Measurements from ENCODE around the gene SOX5.
"Not testable (repeated sequence)": the region's sequence is repeated elsewhere in the genome, so short reads cannot be mapped to it uniquely, and the experiment has no call there.

The SOX5 gene

DNA sequence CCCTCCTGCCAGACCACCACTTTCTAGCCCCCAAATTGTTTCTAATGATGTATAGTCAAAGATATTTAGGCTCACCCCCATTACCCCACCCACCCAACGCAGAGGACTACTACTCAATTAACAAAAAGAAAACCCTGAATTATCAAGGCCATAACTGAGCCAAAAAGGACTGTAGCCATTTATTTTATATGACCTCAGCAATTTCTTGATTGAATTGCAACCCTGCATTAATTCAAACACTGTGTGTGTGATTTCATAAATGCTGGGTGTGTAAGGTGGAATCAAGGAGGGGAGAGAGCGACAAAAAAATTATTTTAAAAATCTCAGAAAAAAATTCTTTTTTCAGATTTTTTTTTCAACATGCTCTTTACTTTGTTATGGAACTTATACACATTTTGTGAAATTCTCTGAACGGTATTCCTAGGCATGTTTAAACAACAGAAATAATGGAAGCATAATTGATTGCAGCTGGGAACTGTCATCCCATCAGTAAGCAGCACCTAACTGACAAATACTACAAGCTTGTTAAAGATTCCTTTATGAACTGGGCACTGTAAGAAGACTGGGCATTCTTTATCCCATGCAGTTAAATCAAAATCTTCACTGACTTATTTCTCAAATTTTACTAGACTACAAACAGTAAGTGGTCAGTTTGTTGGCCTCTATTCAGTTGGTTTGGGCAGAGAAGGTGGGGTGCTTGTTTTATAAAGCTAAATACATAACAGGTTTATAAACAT, 179.1 kb downstream of the SOX5 start:
- FAIRE-seq, result no peak
- no peak for DNase-seq (ENCODE audit: extremely low spot score, insufficient read length, low read depth)

DNA sequence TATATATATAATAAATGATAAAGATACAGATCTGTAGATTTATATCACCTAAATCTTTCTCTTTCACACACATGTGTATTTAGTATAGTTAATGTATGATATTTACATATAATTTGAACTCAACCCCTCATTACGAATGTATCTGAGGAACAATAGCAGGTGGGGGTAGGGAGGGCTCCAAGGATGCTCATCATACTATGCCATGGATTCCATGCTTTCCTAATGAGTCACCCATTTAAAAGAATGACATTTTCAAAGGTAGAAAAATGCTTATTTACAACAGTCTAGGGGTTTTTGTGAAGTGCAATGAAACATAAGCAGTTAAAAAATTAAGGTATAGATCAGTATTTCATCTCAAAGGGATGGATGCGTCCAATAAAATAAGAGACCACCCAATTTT, 181.6 kb downstream of the SOX5 start:
- DNase-seq (ENCODE audit: extremely low spot score, insufficient read length, low read depth), result no peak
- FAIRE-seq, result no peak

DNA sequence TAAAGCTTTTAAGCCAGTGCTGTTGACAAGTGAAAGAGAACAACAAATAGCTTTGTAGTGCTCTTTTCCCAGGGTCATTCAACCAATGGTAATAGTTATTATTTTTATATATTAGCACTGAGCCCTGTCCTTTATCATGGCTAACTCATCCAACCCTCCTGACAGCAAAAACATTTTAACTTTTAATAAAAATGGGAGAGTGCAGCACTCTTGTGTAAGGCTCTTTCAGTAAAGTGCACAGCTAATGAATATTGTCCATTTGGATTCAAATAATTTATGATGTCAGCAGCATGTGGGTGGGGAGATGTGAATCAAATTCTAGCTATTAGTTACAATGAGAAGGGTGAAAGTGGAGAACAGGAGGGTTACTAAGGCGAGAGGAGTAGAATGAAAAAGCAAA, 185.7 kb downstream of the SOX5 start:
- FAIRE-seq, result no peak

DNA sequence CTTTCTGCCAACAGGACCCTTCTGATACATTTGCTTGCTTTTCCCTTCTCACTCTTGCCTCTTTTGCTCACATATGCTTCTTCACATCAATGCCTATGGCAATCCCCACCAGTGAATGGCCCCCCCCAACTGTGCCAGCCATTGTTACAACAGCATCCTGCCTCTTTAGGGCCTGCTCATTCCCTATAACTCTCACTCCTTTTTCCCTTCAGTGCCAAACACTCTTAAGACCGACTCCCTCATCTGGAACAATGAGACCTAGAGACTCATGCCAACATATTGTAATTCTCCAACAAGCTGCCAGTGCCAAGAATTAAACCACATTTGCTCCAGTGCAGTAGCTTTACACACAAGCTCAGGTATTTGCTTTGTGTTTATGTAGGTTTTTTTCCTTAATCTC, 189.0 kb downstream of the SOX5 start:
- DNase-seq (ENCODE audit: extremely low spot score, insufficient read length, low read depth) (no peak), FAIRE-seq (no peak)

More for the DNA sequence above, 185.7 kb downstream of the SOX5 start:
- no peak for DNase-seq (ENCODE audit: extremely low spot score, insufficient read length, low read depth)

DNA sequence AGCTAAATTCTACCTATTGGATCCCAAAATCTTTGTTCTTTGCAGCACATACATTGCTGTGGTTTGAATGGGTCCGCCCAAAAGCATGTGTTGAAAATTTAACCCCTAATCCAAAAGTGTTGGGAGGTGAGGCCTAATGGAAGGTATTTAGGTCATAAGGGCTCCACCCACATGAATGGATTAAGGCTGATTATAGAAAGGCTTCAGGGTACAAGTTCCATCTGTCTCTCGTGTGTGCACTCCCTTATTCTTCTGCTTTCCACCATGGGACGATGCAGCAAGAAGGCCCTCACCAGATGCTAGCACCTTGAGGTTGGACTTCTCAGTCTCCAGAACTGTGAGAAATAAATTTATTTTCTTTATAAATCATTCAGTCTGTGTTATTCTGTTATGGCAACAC, 190.9 kb downstream of the SOX5 start:
- FAIRE-seq, result no peak
- no peak for DNase-seq (ENCODE audit: extremely low spot score, insufficient read length, low read depth)

DNA sequence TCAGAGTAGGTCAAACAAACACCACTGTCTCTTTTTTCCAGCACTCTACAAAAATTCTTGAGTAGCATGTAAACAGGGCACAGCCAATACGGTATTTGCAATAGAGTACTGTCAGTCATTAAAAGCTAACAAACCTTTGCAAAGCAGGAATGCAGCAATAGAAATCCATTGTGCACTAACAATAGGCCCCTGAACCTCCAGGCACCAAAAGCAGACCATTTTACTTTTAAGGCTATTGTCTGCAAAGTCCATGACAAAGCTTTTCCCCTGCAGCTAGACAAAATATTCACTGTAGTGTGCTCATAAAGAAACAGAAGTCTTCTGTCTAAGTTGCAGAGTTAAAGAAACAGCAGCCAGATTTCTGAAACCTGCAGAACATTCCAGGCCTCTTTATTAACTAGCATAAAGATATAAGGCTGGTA, 191.9 kb downstream of the SOX5 start:
- FAIRE-seq (no peak), DNase-seq (ENCODE audit: extremely low spot score, insufficient read length, low read depth) (no peak)

DNA sequence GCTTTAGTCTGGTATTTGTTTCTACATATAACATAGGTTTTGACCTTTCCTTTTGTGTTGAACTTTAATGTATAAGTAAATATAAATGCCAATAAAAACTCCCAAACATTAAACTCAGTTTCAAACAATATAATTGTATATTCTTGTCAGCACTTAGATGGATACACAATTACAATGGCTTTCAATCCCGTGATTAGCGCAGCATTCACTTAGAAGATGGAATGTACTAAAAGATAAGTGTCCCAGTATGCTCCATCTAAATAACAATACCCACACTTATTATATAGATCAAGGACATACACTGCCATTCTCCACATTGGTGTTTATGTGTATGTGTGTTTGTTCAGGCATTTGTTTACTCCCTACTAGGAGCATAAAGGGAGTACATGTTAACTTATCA, 193.1 kb downstream of the SOX5 start:
- no peak for DNase-seq (ENCODE audit: extremely low spot score, insufficient read length, low read depth)
- no peak for FAIRE-seq

DNA sequence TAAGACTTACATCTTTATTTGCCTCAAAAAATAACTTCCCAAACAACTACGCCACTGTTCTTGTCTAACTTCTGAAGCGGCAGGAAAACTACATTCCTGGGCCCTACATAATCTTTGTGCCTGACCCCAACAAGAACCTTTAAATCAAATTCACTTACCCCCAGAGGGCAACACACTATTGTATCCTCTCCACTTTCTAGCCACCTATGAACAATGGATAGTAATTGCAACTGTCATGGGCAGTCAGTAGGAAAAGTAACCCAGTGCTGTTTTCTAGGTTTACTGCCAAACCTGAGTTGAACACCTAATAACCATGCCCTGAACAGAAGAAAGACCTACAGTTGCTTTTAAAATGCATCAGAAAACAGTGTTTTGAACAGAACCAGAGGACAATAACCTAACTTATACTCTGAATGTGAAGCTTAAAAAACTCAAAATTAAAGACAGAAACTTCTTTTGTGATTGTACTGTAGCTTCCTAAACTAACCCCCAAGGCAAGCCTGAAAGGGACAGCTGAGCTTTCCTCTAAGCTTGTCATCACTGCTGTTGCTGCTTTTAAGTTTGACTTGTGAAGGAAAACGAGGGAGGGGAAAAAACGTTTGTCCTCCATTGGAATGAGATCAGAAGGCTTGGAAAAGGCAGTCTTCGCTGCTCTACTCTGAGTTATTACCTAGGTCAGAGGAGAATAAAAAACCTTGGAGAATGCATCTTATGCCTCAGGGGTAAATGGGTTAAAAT, 195.7 kb downstream of the SOX5 start:
- no peak for DNase-seq (ENCODE audit: extremely low spot score, insufficient read length, low read depth)

DNA sequence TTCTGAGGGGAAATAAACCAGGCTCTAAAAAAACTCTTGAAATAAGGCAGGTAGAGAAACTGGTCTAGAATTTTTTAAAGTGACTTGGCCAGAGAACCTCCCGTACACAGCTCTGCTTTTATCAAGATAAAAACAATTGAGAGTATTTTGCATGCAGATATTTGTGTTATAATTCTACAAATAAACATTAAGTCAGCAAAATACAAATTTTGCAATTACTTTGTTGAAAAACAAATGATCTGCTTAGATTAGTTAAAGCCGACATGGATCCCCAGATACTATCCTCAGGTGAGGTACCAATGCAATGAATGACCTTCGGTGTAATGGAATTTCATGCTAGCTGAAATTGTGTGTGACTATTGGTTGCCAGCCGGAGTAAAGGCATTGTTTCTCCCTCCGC, 197.2 kb downstream of the SOX5 start:
- DNase-seq (ENCODE audit: extremely low spot score, insufficient read length, low read depth) (no peak), FAIRE-seq (no peak)

More for the DNA sequence above, 195.7 kb downstream of the SOX5 start:
- no peak for FAIRE-seq

DNA sequence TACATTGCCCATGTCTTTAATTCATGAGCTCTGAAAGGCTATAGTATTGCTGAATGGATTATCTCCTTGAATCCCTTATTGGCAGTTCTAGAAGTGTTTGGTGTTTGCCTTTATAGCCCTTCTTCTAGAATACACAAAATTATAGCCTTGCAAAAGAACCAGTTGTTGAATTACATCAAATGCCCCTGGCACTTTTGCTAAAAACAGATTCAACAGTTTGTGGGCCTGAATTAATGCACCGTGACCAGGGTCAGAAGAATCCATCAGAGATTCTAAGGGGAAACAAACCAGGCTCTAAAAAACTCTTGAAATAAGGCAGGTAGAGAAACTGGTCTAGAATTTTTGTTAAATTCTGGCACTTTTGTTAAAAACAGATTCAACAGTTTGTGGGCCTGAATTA, 197.8 kb downstream of the SOX5 start:
- DNase-seq (ENCODE audit: extremely low spot score, insufficient read length, low read depth) (no peak), FAIRE-seq (no peak)

DNA sequence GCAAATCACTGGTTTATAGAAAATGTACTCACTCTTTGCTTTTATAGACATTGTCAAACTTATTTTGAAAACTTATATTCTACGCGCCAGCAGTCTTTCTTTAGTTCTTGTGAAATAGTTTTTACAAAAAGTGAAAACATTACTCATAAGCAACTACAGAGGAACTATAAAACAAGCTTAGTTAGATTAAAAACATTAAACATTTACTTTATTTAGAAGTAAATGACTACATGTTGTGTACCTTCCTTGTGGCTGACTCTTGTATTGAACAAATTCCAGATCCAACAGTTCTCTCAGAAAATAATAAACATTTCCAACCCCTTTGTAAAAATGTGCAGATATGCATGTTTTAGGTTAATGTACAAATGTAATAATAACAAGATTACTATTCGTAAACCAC, 198.5 kb downstream of the SOX5 start:
- FAIRE-seq, result no peak
- DNase-seq (ENCODE audit: extremely low spot score, insufficient read length, low read depth), result no peak

DNA sequence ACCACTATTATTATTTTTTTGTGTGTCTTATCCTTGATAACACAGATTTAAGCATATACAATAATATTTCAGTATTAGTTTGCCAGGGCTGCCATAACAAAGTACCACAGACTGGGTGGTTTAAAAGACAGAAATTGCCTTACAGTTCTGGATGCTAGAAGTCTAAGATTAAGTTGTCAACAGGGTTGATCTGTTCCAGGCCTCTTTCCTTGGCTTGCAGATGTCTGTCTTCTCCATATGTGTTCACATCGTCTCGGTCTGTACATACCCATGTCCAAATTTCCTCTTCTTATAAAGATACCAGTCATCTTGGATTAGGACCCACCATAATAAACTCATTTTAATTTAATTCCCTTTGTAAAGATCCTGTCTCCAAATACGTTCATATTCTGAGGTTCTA, 204.8 kb downstream of the SOX5 start:
- DNase-seq (ENCODE audit: extremely low spot score, insufficient read length, low read depth), result no peak
- no peak for FAIRE-seq

DNA sequence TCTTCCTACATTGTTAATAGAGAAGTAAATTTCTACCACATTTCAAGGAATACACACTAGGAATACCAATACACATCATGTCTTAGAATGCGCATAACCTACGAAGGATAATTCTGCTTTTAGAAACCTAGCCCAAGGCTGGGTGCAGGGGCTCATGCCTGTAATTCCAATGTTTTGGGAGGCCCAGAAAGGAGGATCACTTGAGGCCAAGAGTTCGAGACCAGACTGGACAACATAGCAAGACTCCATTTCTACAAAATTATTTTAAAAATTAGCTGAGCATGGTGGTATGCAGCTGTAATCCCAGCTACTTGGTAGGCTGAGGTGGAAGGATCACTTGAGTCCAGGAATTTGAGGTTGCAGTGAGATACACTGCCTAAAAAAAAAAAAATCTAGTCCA, 206.9 kb downstream of the SOX5 start:
- DNase-seq (ENCODE audit: extremely low spot score, insufficient read length, low read depth) (no peak), FAIRE-seq (no peak)

DNA sequence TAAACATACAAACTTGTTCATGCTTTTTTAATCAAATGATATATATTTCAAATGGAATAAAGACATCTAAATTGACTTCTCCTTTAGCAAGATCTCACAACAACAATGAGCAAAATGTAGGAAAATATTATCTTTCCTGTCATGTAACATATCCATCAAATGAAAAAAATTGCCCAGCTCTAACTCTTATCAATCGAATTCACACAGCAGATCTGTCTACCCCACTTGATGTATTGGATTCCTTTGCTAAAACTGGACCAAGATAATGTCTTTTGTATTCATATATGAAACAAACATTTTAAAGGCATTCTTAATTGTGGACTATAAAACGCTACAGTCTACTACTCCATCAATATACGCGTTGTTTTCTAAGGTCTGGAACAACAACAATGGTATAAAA, 218.0 kb downstream of the SOX5 start:
- DNase-seq (ENCODE audit: extremely low spot score, insufficient read length, low read depth), result no peak
- FAIRE-seq, result no peak

DNA sequence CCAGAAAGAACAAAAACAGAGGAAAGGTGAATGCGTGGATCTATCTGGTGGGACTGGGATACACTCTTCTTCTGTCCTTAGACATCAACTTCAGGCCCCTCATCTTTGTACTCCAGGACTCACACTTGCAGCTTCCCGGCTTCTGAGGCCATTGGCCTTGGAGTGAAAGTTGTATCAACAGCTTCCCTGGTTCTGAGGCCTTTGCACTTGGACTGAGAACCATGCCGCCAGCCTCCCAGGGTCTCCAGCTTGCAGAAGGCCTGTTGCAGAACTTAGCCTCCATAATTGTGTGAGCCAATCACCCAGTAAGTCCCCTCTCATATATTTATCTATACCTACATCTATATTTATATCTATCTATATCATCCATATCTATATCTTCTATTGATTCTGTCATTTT, 218.4 kb downstream of the SOX5 start:
- no peak for FAIRE-seq
- DNase-seq (ENCODE audit: extremely low spot score, insufficient read length, low read depth), result no peak

DNA sequence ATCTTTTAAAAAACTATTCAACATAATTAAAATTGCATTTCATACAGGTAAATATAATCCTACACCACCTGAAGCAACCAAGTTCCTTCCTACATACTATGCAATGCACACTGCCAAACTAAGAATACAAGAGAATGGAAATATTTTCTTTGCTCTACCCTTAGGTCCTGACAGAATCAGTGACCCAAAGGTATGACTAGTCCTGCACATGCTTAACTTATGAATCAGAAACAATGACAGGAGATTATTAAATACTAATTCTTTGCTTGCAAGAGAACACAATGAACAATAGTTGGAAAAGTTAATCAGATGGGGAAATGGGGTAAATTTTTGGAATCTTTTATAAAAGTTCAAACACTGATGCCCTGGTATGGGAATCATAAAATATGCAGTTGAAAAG, 220.1 kb downstream of the SOX5 start:
- no peak for FAIRE-seq
- DNase-seq (ENCODE audit: extremely low spot score, insufficient read length, low read depth), result no peak

DNA sequence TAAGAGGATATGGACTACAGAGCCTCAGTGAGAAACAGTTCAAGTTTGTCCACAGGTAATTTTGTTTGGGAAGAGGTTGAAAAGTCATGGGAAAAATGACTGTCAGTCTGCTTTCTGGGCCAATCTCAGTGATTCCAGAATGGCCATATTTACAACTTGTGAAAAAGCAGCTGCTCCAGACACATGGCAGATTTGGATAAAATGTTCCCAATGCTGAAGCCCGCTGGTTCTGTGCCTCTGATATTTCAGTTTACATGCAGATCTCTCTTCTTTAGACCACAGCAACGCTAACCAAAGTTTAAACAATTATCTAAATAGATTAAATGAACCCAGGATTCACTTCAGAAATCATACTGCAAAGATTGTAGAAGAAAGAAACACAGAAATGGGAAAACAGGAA, 222.8 kb downstream of the SOX5 start:
- DNase-seq (ENCODE audit: extremely low spot score, insufficient read length, low read depth) (no peak), FAIRE-seq (no peak)

DNA sequence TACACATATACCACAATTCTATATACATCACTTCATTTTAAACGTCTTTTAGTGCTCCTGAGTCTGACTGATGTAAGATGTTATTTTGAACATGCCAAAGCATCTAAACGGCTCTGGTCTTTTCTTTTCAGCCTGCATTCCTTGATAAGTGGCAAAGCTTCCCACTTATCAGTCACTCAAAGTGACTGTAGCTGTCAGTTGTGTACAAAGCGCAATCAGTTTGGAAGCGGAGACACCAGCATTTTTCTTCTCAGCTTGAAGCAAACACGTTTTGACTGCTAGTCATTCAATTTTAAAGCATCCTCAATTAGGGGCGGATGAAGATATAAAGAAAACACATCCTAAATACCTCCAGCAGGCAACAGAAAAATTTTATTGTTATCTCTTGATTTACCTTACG, 226.8 kb downstream of the SOX5 start:
- no peak for FAIRE-seq

DNA sequence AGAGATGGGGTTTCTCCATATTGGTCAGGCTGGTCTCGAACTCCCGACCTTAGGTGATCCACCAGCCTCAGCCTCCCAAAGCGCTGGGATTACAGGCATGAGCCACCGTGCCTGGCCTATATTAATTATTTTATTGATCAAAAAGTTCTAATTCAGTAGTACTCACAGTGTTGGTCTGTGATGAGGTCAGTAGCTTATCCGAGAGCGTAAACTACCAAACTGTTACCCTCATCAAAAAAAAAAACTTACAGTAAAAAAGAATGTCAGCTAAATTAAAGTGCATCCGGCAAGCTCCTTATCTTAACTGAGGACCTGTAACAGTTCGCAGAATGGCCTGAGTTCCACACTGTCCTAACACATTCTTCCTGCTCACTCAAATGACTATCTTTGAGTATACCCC, 228.2 kb downstream of the SOX5 start:
- DNase-seq (ENCODE audit: extremely low spot score, insufficient read length, low read depth) (no peak), FAIRE-seq (no peak)

More for the DNA sequence above, 226.8 kb downstream of the SOX5 start:
- no peak for DNase-seq (ENCODE audit: extremely low spot score, insufficient read length, low read depth)

DNA sequence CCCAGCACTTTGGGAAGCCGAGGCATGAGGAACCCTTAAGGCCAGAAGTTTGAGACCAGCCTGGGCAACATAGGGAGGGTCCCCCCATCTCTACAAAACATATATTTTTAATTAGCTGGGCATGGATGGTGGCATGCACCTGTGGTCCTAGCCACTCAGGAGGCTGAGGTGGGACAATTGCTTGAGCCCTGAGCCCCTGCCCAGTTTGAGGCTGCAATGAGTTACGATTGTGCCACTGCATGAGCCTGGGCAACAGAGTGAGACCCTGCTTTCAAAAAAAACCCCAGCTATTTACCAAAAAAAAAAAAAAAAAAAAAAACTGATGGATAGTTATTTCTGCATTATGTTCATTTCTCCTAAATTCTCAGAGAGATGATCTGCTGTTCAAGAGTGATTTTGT, 230.0 kb downstream of the SOX5 start:
- DNase-seq (ENCODE audit: extremely low spot score, insufficient read length, low read depth), result no peak
- FAIRE-seq, result no peak

DNA sequence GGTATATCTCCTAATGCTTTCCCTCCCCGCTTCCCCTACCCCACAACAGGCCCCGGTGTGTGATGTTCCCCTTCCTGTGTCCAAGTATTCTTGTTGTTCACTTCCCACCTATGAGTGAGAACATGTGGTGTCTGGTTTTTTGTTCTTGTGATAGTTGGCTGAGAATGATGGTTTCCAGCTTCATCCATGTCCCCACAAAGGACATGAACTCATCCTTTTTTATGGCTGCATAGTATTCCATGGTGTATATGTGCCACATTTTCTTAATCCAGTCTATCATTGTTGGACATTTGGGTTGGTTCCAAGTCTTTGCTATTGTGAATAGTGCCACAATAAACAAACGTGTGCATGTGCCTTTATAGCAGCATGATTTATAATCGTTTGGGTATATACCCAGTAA, 239.1 kb downstream of the SOX5 start:
- DNase-seq (ENCODE audit: extremely low spot score, insufficient read length, low read depth); FAIRE-seq: not testable (repeated sequence)
